Hepatocyte (in vitro differentiated cells): ENCODE measurements around the gene CLCC1. TPM values are rescaled to one million over a fixed set of nuclear protein-coding genes. Genes with fewer than 3 reads are reported as not detected.

ENCODE experiments used
- DNase-seq: peaks from one replicate; pipeline ENCODE4 v3.0.0-alpha.2; 2016; ENCODE audit warnings: low spot score
- H2AFZ ChIP-seq: fragments of 200-600 bp; sonication (generic); 2 replicates; pipeline ENCODE4 v1.6.0; 2016; ENCODE audit warnings: antibody characterized with exemption, mild to moderate bottlenecking
- H3K27ac ChIP-seq: fragments of 200-600 bp; sonication (generic); 2 replicates; pipeline ENCODE4 v1.5.1; 2016; ENCODE audit warnings: mild to moderate bottlenecking
- H3K27me3 ChIP-seq: fragments of 200-600 bp; sonication (generic); 2 replicates; pipeline ENCODE4 v1.6.1; 2016
- H3K36me3 ChIP-seq: fragments of 200-600 bp; sonication (generic); replicated peaks from 2 replicates; pipeline ENCODE4 v1.5.1; 2016; ENCODE audit warnings: low read depth; ENCODE audit not compliant: insufficient read depth
- H3K4me1 ChIP-seq: fragments of 200-600 bp; sonication (generic); 2 replicates; pipeline ENCODE4 v1.5.1; 2016; ENCODE audit warnings: mild to moderate bottlenecking, moderate library complexity; ENCODE audit not compliant: insufficient read depth
- H3K4me2 ChIP-seq: fragments of 200-600 bp; sonication (generic); 2 replicates; pipeline ENCODE4 v1.6.0; 2016
- H3K4me3 ChIP-seq: fragments of 200-600 bp; sonication (generic); 2 replicates; pipeline ENCODE4 v1.5.1; 2016; ENCODE audit warnings: mild to moderate bottlenecking
- H3K79me2 ChIP-seq: fragments of 200-600 bp; sonication (generic); 2 replicates; pipeline ENCODE4 v1.6.0; 2017; ENCODE audit warnings: mild to moderate bottlenecking
- H3K9me2 ChIP-seq: fragments of 200-600 bp; sonication (generic); replicated peaks from 2 replicates; pipeline ENCODE4 v1.6.0; 2017; ENCODE audit warnings: mild to moderate bottlenecking; ENCODE audit not compliant: insufficient read depth
- H3K9me3 ChIP-seq: fragments of 200-600 bp; sonication (generic); 2 replicates; pipeline ENCODE4 v1.5.1; 2016; ENCODE audit warnings: low read depth, mild to moderate bottlenecking
- H4K20me1 ChIP-seq: fragments of 200-600 bp; sonication (generic); 2 replicates; pipeline ENCODE4 v1.6.0; 2016; ENCODE audit warnings: mild to moderate bottlenecking; ENCODE audit not compliant: insufficient read depth, poor library complexity, severe bottlenecking
- EZH2 ChIP-seq: fragments of 200-600 bp; sonication (generic); IDR thresholded peaks from 2 replicates; pipeline ENCODE4 v1.6.1; 2016; ENCODE audit warnings: antibody characterized with exemption, mild to moderate bottlenecking, borderline replicate concordance
- EZH2phosphoT487 ChIP-seq: fragments of 200-600 bp; sonication (generic); IDR thresholded peaks from one replicate; pipeline ENCODE4 v1.6.1; 2018; ENCODE audit warnings: antibody characterized with exemption, mild to moderate bottlenecking, low read depth, moderate library complexity; ENCODE audit not compliant: unreplicated experiment, severe bottlenecking
- WGBS: methylation state at CpG from one replicate; pipeline ENCODE4 v1.1.6; 2016; ENCODE audit warnings: low lambda C conversion rate; ENCODE audit errors: missing lambda C conversion rate; 5-methylcytosine and 5-hydroxymethylcytosine counted together
- polyA plus RNA-seq: library from polyadenylated mRNA; unstranded; fragments of >200 nt; fragmentation: Nextera tagmentation; extraction: Ambion mirVana; gene quantifications from 2 replicates; pipeline ENCODE4 v1.2.1, GENCODE V29; 2016
- small RNA-seq: library from RNA; depleted of rRNA; stranded (forward); fragments of <200 nt; gene quantifications from one replicate; pipeline ENCODE3, GENCODE V24; 2014
- total RNA-seq: library from RNA; depleted of rRNA; stranded (reverse); fragments of >200 nt; gene quantifications from 2 replicates; pipeline ENCODE4 v1.2.3, GENCODE V29; 2014
- TF ChIP-seq, protein P1 (sequence below): fragments of 200-600 bp; sonication (generic); IDR thresholded peaks from 2 replicates; pipeline ENCODE4 v1.5.1; 2016; ENCODE audit warnings: antibody characterized with exemption, mild to moderate bottlenecking; ENCODE audit not compliant: poor library complexity

Gene CLCC1
- total and polyA plus RNA-seq, 2 experiments from 2014 or later: 26.6 to 31.5 TPM

- Histone ChIP-seq H3K79me2 (no peaks in the 10 kb centered on the region), H3K27ac (no peak overlapping the region), H3K9me3 (no peaks in the 10 kb centered on the region), H3K4me1 (no peaks in the 10 kb centered on the region), H3K9me2 (no peaks in the 10 kb centered on the region), H3K4me3 (no peak overlapping the region), H2AFZ (no peak overlapping the region), H4K20me1 (no peaks in the 10 kb centered on the region), H3K4me2 (no peak overlapping the region), H3K36me3 (no peaks in the 10 kb centered on the region), H3K27me3 (no peaks in the 10 kb centered on the region)
- no peak for DNase-seq
- TF ChIP-seq, protein P1, sequence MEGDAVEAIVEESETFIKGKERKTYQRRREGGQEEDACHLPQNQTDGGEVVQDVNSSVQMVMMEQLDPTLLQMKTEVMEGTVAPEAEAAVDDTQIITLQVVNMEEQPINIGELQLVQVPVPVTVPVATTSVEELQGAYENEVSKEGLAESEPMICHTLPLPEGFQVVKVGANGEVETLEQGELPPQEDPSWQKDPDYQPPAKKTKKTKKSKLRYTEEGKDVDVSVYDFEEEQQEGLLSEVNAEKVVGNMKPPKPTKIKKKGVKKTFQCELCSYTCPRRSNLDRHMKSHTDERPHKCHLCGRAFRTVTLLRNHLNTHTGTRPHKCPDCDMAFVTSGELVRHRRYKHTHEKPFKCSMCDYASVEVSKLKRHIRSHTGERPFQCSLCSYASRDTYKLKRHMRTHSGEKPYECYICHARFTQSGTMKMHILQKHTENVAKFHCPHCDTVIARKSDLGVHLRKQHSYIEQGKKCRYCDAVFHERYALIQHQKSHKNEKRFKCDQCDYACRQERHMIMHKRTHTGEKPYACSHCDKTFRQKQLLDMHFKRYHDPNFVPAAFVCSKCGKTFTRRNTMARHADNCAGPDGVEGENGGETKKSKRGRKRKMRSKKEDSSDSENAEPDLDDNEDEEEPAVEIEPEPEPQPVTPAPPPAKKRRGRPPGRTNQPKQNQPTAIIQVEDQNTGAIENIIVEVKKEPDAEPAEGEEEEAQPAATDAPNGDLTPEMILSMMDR: no peak
- TF ChIP-seq EZH2 (no peak), EZH2phosphoT487 (no peak)
- WGBS: 98% methylated on average over 2 of the region's 2 CpGs
Measured at GRCh38 chr1:108916788-108917187, 46.5 kb downstream of the CLCC1 start.

Small RNA genes lying within 50 kb of the gene (small RNA-seq; reads per million reads assigned to genes)
- gene BX679664.2: not detected

Other genes with a start within 250 kb of the CLCC1 start
- gene STXBP3, start 216.8 kb downstream of the CLCC1 start, total RNA-seq: 55.7 and 77.5 TPM in 2 replicates
- gene STXBP3, start 216.8 kb downstream of the CLCC1 start, polyA plus RNA-seq: 25.0 and 35.2 TPM in 2 replicates
- gene AKNAD1, start 106.4 kb downstream of the CLCC1 start, total RNA-seq: 0.20 and 0.80 TPM in 2 replicates
- not detected in 2 replicates for gene AKNAD1, start 106.4 kb downstream of the CLCC1 start, polyA plus RNA-seq
- gene GPSM2, start 86.5 kb downstream of the CLCC1 start, total RNA-seq: 12.8 and 21.6 TPM in 2 replicates
- 7.2 and 7.3 TPM in 2 replicates for gene GPSM2, start 86.5 kb downstream of the CLCC1 start, polyA plus RNA-seq
- gene WDR47, start 78.6 kb upstream of the CLCC1 start, total RNA-seq: 8.4 and 9.7 TPM in 2 replicates
- 6.0 and 6.7 TPM in 2 replicates for gene WDR47, start 78.6 kb upstream of the CLCC1 start, polyA plus RNA-seq
- 63.3 and 78.7 TPM in 2 replicates for gene TAF13, start 112.5 kb upstream of the CLCC1 start, total RNA-seq
- 15.7 and 22.1 TPM in 2 replicates for gene TAF13, start 112.5 kb upstream of the CLCC1 start, polyA plus RNA-seq
- 33.4 and 35.0 TPM in 2 replicates for gene TMEM167B, start 127.3 kb upstream of the CLCC1 start, total RNA-seq
- gene TMEM167B, start 127.3 kb upstream of the CLCC1 start, polyA plus RNA-seq: 18.3 and 25.0 TPM in 2 replicates
- 2.5 and 3.0 TPM in 2 replicates for gene ELAPOR1, start 150.6 kb upstream of the CLCC1 start, total RNA-seq
- 1.6 and 1.8 TPM in 2 replicates for gene ELAPOR1, start 150.6 kb upstream of the CLCC1 start, polyA plus RNA-seq